Measurements from ENCODE around the gene ING3.

Gene ING3

GRCh38 chr7:120988591-120989256 is 38.1 kb downstream of the ING3 start, which contains the start of gene CPED1:
Gene CPED1, plus strand, starts transcription at chr7:120988711. Its CDS starts 911 bp downstream, at chr7:120989622.
- DNase-seq (ENCODE audit: low read depth in 2 of 2) = peak in 1 of 2 donors; percentile 4

- DNase-seq (ENCODE audit: low read depth in 2 of 2) = no peak
Observed at GRCh38 chr7:120989257-120990220, 39.0 kb downstream of the ING3 start.

- no peak for DNase-seq (ENCODE audit: low read depth in 2 of 2)
Observed at GRCh38 chr7:120990468-120991118, 40.0 kb downstream of the ING3 start.

- no peak for DNase-seq (ENCODE audit: low read depth in 2 of 2)
Observed at GRCh38 chr7:120991161-120991560, 40.6 kb downstream of the ING3 start.

- no peak for DNase-seq (ENCODE audit: low read depth in 2 of 2)
Observed at GRCh38 chr7:120991581-120991980, 41.0 kb downstream of the ING3 start.

- no peak for DNase-seq (ENCODE audit: low read depth in 2 of 2)
Observed at GRCh38 chr7:120992272-120992964, 41.8 kb downstream of the ING3 start.

GRCh38 chr7:120992965-120993494 is 42.5 kb downstream of the ING3 start:
- DNase-seq (ENCODE audit: low read depth in 2 of 2) = no peak

- DNase-seq (ENCODE audit: low read depth in 2 of 2) = no peak
Observed at GRCh38 chr7:120993553-120994191, 43.1 kb downstream of the ING3 start.

GRCh38 chr7:120994512-120995410 is 44.2 kb downstream of the ING3 start:
- no peak for DNase-seq (ENCODE audit: low read depth in 2 of 2)

GRCh38 chr7:120995654-120996053 is 45.1 kb downstream of the ING3 start:
- no peak for DNase-seq (ENCODE audit: low read depth in 2 of 2)

- no peak for DNase-seq (ENCODE audit: low read depth in 2 of 2)
Observed at GRCh38 chr7:120996333-120996987, 45.9 kb downstream of the ING3 start.

- no peak for DNase-seq (ENCODE audit: low read depth in 2 of 2)
Observed at GRCh38 chr7:120996988-120997345, 46.4 kb downstream of the ING3 start.

- DNase-seq (ENCODE audit: low read depth in 2 of 2) = no peak
Observed at GRCh38 chr7:120997882-120998474, 47.4 kb downstream of the ING3 start.

- no peak for DNase-seq (ENCODE audit: low read depth in 2 of 2)
Observed at GRCh38 chr7:120998520-120998919, 47.9 kb downstream of the ING3 start.

GRCh38 chr7:120998996-120999565 is 48.5 kb downstream of the ING3 start:
- no peak for DNase-seq (ENCODE audit: low read depth in 2 of 2)

- no peak for DNase-seq (ENCODE audit: low read depth in 2 of 2)
Observed at GRCh38 chr7:121000081-121000983, 49.8 kb downstream of the ING3 start.

- no peak for DNase-seq (ENCODE audit: low read depth in 2 of 2)
Observed at GRCh38 chr7:121001234-121001906, 50.8 kb downstream of the ING3 start.

Data from stimulated activated CD8-positive, alpha-beta memory T cell treated with anti-CD3 and anti-CD28 coated beads, Interleukin-15, amount 100 ng/mL, for 48 hours (primary cell).